ENCODE data around the gene PTMA.
"Not testable (repeated sequence)": the region's sequence is repeated elsewhere in the genome, so short reads cannot be mapped to it uniquely, and the experiment has no call there.

Gene PTMA

DNA sequence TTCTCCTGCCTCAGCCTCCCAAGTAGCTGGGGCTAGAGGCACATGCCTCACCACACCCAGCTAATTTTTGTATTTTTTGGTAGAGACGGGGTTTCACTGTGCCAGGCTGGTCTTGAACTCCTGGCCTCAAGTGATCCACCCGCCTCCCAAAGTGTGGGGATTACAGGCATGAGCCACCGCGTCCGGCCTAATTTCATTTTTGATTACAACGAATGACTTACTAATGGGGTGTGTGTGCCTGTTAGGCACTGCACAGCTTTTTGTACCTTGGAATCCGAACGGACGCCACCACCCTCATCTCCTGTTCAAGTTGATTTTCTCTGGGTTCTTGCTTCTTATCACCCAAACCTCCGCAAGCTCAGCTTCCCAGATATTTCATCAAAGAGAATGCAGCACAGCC is 17.2 kb downstream of the PTMA start:
- TF ChIP-seq, protein P1, sequence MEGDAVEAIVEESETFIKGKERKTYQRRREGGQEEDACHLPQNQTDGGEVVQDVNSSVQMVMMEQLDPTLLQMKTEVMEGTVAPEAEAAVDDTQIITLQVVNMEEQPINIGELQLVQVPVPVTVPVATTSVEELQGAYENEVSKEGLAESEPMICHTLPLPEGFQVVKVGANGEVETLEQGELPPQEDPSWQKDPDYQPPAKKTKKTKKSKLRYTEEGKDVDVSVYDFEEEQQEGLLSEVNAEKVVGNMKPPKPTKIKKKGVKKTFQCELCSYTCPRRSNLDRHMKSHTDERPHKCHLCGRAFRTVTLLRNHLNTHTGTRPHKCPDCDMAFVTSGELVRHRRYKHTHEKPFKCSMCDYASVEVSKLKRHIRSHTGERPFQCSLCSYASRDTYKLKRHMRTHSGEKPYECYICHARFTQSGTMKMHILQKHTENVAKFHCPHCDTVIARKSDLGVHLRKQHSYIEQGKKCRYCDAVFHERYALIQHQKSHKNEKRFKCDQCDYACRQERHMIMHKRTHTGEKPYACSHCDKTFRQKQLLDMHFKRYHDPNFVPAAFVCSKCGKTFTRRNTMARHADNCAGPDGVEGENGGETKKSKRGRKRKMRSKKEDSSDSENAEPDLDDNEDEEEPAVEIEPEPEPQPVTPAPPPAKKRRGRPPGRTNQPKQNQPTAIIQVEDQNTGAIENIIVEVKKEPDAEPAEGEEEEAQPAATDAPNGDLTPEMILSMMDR (IDR thresholded peaks at IDR 0.05; ENCODE audit: low read depth, low read length), result no peak
- no peak overlapping the region for H3K4me3 ChIP-seq (ENCODE audit: low read depth, low read length)

DNA sequence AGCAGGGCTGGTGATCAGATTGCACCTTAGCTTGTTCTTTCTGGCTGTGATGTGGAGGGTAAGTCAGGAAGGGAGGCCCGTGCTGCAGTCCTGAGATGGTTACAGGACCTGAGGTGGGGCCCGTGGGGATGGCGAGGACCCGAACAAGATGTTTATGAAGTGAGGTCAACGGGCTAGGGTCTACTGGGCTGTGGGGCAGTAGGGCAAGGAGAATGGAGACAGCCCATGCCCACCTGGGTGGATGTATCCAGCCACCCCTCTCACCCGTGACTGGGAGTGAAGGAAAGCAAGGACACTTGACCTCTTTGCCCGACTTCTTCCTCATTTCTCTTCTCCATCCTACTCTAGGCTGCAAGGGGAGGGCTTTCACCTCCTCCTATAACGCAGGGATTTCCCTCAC is 18.0 kb downstream of the PTMA start:
- no peak overlapping the region for H3K4me3 ChIP-seq (ENCODE audit: low read depth, low read length)
- TF ChIP-seq, protein P1 (IDR thresholded peaks at IDR 0.05; ENCODE audit: low read depth, low read length), result no peak

- H3K4me3 ChIP-seq (ENCODE audit: low read depth, low read length), result no peak overlapping the region
- TF ChIP-seq, protein P1 (IDR thresholded peaks at IDR 0.05; ENCODE audit: low read depth, low read length), result no peak
Observed at GRCh38 chr2:231727621-231728020, 19.3 kb downstream of the PTMA start.

- TF ChIP-seq, protein P1 (IDR thresholded peaks at IDR 0.05; ENCODE audit: low read depth, low read length), result no peak
- H3K4me3 ChIP-seq (ENCODE audit: low read depth, low read length), result no peak overlapping the region
Observed at GRCh38 chr2:231732604-231733003, 24.3 kb downstream of the PTMA start.

DNA sequence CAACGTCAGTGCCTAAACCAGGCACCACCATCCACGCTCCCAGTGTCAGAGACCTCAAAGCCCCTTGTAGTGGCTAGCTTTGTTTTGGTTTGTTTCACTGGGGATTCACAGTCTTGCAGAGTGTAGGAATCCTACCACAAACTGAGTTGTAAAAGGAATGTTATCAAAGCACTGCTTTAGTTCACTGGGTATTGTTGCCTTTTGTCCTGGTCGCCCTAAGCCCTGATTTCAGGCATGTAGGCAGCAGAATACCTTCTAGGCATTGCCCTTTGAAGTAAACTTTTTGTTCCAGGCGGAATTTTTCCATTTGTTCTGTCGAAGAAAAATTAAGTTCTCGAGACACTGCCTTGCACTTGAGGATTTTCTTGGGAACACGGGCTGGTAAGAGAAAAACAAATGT is 29.4 kb downstream of the PTMA start:
- TF ChIP-seq, protein P1 (IDR thresholded peaks at IDR 0.05; ENCODE audit: low read depth, low read length), result no peak
- H3K4me3 ChIP-seq (ENCODE audit: low read depth, low read length), result no peak overlapping the region

DNA sequence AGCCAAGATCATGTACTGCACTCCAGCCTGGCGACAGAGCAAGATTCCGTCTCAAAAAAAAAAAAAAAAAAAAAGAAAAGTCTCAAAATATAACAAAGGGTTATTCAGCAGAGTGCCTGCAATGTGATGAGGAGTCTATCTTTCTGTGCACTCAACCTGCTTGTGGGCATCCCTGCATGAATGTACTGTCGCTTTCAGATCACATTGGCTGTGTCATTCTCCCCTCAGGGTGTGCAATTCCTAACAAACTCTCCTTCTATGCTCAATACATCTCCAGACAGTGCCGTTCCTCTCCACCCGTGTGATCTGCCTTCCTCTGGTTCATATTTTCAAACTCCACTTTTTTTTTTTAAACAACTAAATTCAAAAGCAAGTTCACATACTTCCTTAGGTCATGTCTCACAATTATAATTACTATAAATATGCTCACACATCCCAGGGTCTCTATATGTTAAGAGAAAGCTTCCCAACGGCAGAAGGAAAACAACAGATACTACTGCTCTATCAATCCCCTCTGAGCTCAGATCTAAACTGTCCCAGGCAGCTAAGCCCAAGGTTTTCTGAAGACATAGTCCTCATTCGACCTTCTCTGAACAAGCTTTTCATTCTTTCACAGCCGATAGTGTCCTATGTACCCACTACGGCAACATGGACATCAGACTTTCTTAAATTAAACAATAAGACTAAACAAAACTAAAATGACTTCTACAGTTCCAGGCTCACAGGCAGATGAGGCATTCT is 35.2 kb downstream of the PTMA start:
- H3K4me3 ChIP-seq (ENCODE audit: low read depth, low read length), result no peak overlapping the region
- TF ChIP-seq, protein P1 (IDR thresholded peaks at IDR 0.05; ENCODE audit: low read depth, low read length), result no peak

GRCh38 chr2:231745303-231746038 is 37.1 kb downstream of the PTMA start:
- TF ChIP-seq, protein P1 (IDR thresholded peaks at IDR 0.05; ENCODE audit: low read depth, low read length), result no peak
- no peak overlapping the region for H3K4me3 ChIP-seq (ENCODE audit: low read depth, low read length)

GRCh38 chr2:231748153-231748896 is 40.0 kb downstream of the PTMA start:
- not testable (repeated sequence) for H3K4me3 ChIP-seq (ENCODE audit: low read depth, low read length)

GRCh38 chr2:231749016-231749415 is 40.7 kb downstream of the PTMA start:
- not testable (repeated sequence) for H3K4me3 ChIP-seq (ENCODE audit: low read depth, low read length)
